ENCODE data around the gene CHCHD10. TPM values are rescaled to one million over a fixed set of nuclear protein-coding genes. Genes with fewer than 3 reads are reported as not detected.

The CHCHD10 gene
- total and polyA plus RNA-seq, 2 of the 13 experiments (the other 11 are each of a cell fraction or from before 2014, with no cell fraction given), result 37.0 to 62.8 TPM

DNA sequence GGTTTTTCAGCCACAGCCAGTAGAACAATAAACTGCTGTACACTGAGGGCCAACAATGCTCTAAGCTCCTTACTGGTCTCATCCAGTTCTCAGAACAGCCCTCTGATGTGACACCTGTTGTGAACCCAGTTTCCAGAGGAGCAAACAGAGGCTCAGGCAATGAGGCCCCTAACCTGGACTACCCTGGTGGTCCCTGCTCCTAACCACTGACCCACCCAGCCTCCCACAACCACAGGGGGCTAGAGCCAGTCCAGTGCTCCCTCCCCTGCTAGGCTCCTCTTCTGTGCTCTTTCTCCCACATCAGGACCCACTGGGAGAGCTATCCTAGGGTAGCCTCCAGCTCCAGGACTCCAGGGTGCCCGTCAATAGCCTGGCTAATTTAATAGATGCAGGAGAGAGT, 14.9 kb upstream of the CHCHD10 start:
- no peak overlapping the region for H3K4me2 ChIP-seq (ENCODE audit: low read depth, low read length)
- in situ Hi-C loops (cut with HindIII; ENCODE audit: extremely low pct_ligation_motif_present, low pct_unique_long_range_greater_than_20kb), result loop anchor here (5.0 kb wide), 1 partner anchor 65 kb away; no protein-coding TSS in a partner anchor
- H3K4me1 ChIP-seq (ENCODE audit: insufficient read depth, low read length), result peaks cover 70% of the 10 kb centered on the region
- no peak overlapping the region for H3K27ac ChIP-seq (ENCODE audit: extremely low read length, insufficient read depth, low read length)
- no peak for ATAC-seq
- H3K9ac ChIP-seq (ENCODE audit: insufficient read depth, low read depth, low read length), result no peak overlapping the region
- POLR2A ChIA-PET, result no interaction called here
- no peak for DNase-seq (ENCODE audit: low spot score)
- no peaks in the 10 kb centered on the region for H3K9me3 ChIP-seq (ENCODE audit: low read length)
- intact Hi-C loops (cut with micrococcal nuclease; ENCODE audit: unreplicated experiment), result no loop called here
- TF ChIP-seq KDM5A (IDR thresholded peaks at IDR 0.05; ENCODE audit: borderline replicate concordance, low read length) (no peak), ZMYM3 (CRISPR knock-in tag; IDR thresholded peaks at IDR 0.05) (peak; percentile 36; the same call in 1 of the 2 replicates), ZFY (CRISPR knock-in tag; IDR thresholded peaks at IDR 0.05) (0 out of 2 replicates have a peak, but pooled peaks have one; percentile 13), ZNF629 (CRISPR knock-in tag; conservative IDR thresholded peaks at IDR 0.05) (peak; percentile 76)
- no peaks in the 10 kb centered on the region for H3K36me3 ChIP-seq (replicated peaks in 1 of 2; ENCODE audit: control insufficient read depth in 1 of 2, insufficient read depth in 2 of 2, low read length in 2 of 2)
- H3K4me3 ChIP-seq (replicated peaks in 1 of 3; ENCODE audit: insufficient read depth in 1 of 3, low read depth in 2 of 3, low read length in 3 of 3), result no peak overlapping the region
- H2AFZ ChIP-seq (ENCODE audit: low read length), result no peak overlapping the region
- H4K20me1 ChIP-seq (ENCODE audit: insufficient read depth, low read length), result peaks cover 5% of the 10 kb centered on the region
- no peaks in the 10 kb centered on the region for H3K27me3 ChIP-seq (ENCODE audit: control insufficient read depth in 1 of 2, insufficient read depth in 2 of 2, low read length in 2 of 2)
- WGBS (ENCODE audit: low lambda C conversion rate), result 100% methylated on average over 1 of the region's 1 CpG
- BruUV-seq (replicated peaks), result no TSS peak
- no peak for FAIRE-seq
- H3K79me2 ChIP-seq (ENCODE audit: insufficient read depth, low read length), result peaks cover 4% of the 10 kb centered on the region
- CTCF ChIA-PET (ENCODE audit: low intra/inter-chr PET ratio, low total read pairs), result no interaction called here

DNA sequence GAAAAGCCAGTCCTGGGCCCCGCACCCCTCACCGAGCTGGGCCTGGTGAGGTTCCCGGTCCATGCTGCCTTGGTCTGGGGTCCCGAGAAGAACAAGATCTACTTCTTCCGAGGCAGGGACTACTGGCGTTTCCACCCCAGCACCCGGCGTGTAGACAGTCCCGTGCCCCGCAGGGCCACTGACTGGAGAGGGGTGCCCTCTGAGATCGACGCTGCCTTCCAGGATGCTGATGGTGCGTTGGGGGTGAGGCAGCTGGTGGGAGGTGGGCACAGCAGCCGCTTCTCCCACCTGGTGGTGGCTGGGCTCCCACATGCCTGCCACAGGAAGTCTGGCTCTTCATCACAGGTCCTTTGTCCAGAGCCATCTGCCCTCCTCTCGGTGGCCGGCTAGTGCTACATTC, 14.5 kb upstream of the CHCHD10 start:
- peaks cover 69% of the 10 kb centered on the region for H3K4me1 ChIP-seq (ENCODE audit: insufficient read depth, low read length)
- in situ Hi-C loops (cut with HindIII; ENCODE audit: extremely low pct_ligation_motif_present, low pct_unique_long_range_greater_than_20kb), result loop anchor here (5.0 kb wide), 1 partner anchor 65 kb away; no protein-coding TSS in a partner anchor
- no peak overlapping the region for H2AFZ ChIP-seq (ENCODE audit: low read length)
- DNase-seq (ENCODE audit: low spot score) (no peak), ATAC-seq (no peak), FAIRE-seq (no peak)
- peaks cover under 1% of the 10 kb centered on the region; the same call in 1 of the 2 replicates for H4K20me1 ChIP-seq (ENCODE audit: insufficient read depth, low read length)
- no peaks in the 10 kb centered on the region for H3K79me2 ChIP-seq (ENCODE audit: insufficient read depth, low read length)
- BruUV-seq (replicated peaks), result no TSS peak
- H3K4me2 ChIP-seq (ENCODE audit: low read depth, low read length), result no peak overlapping the region
- intact Hi-C loops (cut with micrococcal nuclease; ENCODE audit: unreplicated experiment), result no loop called here
- no peak overlapping the region for H3K27ac ChIP-seq (ENCODE audit: extremely low read length, insufficient read depth, low read length)
- H3K4me3 ChIP-seq (replicated peaks in 1 of 3; ENCODE audit: insufficient read depth in 1 of 3, low read depth in 2 of 3, low read length in 3 of 3), result no peak overlapping the region
- ChIA-PET CTCF (ENCODE audit: low intra/inter-chr PET ratio, low total read pairs) (no interaction called here), POLR2A (no interaction called here)
- H3K9me3 ChIP-seq (ENCODE audit: low read length), result no peaks in the 10 kb centered on the region
- no peaks in the 10 kb centered on the region for H3K36me3 ChIP-seq (replicated peaks in 1 of 2; ENCODE audit: control insufficient read depth in 1 of 2, insufficient read depth in 2 of 2, low read length in 2 of 2)
- 93% methylated on average over 7 of the region's 16 CpGs for WGBS (ENCODE audit: low lambda C conversion rate)
- no peaks in the 10 kb centered on the region for H3K27me3 ChIP-seq (ENCODE audit: control insufficient read depth in 1 of 2, insufficient read depth in 2 of 2, low read length in 2 of 2)
- no peak overlapping the region for H3K9ac ChIP-seq (ENCODE audit: insufficient read depth, low read depth, low read length)
- TF ChIP-seq, protein P1, sequence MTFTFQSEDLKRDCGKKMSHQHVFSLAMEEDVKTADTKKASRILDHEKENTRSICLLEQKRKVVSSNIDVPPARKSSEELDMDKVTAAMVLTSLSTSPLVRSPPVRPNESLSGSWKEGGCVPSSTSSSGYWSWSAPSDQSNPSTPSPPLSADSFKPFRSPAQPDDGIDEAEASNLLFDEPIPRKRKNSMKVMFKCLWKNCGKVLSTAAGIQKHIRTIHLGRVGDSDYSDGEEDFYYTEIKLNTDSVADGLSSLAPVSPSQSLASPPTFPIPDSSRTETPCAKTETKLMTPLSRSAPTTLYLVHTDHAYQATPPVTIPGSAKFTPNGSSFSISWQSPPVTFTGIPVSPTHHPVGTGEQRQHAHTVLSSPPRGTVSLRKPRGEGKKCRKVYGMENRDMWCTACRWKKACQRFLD (CRISPR knock-in tag; IDR thresholded peaks at IDR 0.05; ENCODE audit: borderline replicate concordance), result no peak
- TF ChIP-seq SP4 (CRISPR knock-in tag; IDR thresholded peaks at IDR 0.05) (no peak), GATAD1 (CRISPR knock-in tag; IDR thresholded peaks at IDR 0.05) (no peak), CCAR2 (optimal IDR thresholded peaks at IDR 0.05; ENCODE audit: low read depth, low read length) (no peak), ZFP36 (IDR thresholded peaks at IDR 0.05; ENCODE audit: borderline replicate concordance, low read depth, low read length, partially characterized antibody) (no peak), HDAC2 (CRISPR knock-in tag; IDR thresholded peaks at IDR 0.05) (no peak), TP53 (CRISPR knock-in tag; conservative IDR thresholded peaks at IDR 0.05) (no peak), CHD2 (IDR thresholded peaks at IDR 0.05; ENCODE audit: low read depth, low read length) (no peak)
- TF ChIP-seq, protein P2, sequence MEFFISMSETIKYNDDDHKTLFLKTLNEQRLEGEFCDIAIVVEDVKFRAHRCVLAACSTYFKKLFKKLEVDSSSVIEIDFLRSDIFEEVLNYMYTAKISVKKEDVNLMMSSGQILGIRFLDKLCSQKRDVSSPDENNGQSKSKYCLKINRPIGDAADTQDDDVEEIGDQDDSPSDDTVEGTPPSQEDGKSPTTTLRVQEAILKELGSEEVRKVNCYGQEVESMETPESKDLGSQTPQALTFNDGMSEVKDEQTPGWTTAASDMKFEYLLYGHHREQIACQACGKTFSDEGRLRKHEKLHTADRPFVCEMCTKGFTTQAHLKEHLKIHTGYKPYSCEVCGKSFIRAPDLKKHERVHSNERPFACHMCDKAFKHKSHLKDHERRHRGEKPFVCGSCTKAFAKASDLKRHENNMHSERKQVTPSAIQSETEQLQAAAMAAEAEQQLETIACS (CRISPR knock-in tag; IDR thresholded peaks at IDR 0.05), result no peak
- TF ChIP-seq, protein P3, sequence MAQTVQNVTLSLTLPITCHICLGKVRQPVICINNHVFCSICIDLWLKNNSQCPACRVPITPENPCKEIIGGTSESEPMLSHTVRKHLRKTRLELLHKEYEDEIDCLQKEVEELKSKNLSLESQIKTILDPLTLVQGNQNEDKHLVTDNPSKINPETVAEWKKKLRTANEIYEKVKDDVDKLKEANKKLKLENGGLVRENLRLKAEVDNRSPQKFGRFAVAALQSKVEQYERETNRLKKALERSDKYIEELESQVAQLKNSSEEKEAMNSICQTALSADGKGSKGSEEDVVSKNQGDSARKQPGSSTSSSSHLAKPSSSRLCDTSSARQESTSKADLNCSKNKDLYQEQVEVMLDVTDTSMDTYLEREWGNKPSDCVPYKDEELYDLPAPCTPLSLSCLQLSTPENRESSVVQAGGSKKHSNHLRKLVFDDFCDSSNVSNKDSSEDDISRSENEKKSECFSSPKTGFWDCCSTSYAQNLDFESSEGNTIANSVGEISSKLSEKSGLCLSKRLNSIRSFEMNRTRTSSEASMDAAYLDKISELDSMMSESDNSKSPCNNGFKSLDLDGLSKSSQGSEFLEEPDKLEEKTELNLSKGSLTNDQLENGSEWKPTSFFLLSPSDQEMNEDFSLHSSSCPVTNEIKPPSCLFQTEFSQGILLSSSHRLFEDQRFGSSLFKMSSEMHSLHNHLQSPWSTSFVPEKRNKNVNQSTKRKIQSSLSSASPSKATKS (CRISPR knock-in tag; IDR thresholded peaks at IDR 0.05), result no peak
